GM19372 (cell line): Measurements from ENCODE around the gene SPRED2.

Source experiments
- ATAC-seq: cut with Tn5 transposase; IDR thresholded peaks from one replicate; pipeline ENCODE4 v1.9.1; 2021; ENCODE audit warnings: mild to moderate bottlenecking, low read depth, moderate library complexity; ENCODE audit not compliant: unreplicated experiment

The SPRED2 gene

DNA sequence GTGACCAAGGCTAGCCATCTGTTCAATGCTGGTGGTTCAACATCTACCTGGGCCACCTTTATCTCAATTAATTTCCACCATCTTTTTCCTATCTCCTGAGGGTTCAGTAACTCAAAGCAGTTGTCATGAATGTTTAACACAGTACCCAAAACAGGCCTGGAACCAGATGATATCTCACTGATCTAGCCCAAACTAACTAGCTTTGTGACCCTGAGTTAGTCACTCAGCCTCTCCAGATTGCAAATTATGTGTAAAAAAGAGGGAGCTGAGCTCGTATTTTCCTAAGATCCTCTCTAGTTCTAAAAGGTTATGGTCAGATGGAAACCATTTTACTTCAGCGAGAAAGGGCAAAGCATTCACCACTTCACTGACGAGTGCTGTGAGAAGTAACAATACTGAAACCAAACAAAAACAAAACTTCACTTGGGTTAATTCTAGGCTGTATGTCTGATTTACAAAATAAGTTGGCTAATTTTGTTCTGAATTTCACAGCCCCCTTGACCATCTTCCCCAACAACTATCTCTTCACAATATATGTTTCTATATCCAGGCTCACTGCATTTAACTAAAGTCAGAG is 14.8 kb downstream of the SPRED2 start:
- ATAC-seq = no peak

DNA sequence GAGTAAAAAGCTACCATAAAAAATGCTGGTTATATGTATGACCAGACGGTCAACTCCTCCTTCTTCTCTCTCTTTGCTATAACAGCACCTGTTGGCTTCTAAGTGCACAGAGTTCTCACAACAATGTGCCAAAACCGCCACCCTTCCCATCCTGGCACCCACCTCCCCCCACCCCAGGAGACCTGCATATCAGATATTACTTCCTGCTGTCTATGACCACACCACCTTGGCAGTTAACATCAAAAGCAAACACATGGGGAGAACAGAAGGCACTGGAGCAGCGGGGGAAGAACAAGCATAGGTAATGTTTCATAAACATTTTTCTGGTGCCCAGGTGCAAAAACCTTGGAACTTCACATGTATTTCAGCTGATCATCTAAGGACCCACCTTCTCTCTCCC is 15.5 kb downstream of the SPRED2 start:
- ATAC-seq = no peak

DNA sequence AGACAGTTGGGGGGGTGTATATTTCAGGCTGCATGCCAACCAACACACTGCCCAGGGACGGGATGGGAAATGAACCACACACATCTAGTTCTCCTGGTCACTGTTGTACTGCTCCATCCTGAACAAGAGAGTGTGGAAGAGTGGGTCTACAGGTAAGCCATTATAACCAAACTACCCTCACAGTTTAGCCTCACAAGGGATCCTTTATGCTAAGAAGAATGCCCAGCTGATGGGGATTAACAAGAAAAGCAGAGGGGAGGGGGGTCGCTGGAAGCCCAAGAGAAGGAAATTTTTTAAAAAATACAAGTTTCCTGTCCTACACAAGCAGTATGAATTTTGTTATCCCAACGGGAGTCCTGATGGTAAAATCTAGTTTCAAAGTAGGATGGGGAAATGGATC is 16.1 kb downstream of the SPRED2 start:
- no peak for ATAC-seq

DNA sequence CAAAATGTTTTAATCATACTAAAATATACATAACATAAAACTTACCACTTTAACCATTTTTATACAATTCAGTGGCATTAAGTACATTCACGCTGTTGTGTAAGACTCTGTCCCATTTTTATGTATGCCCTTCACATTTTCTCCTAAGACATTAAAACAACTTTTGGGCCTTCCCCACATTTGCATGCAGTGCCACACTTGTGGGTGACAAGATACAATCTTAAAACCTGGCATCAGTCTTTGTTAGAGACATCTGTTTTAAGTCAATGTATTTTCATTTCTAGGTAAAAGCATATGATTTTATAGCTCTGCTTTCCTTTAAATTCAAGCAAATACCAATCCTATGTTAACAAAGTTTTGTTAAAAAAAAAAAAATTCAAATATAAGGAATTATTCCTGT is 17.3 kb downstream of the SPRED2 start:
- no peak for ATAC-seq

DNA sequence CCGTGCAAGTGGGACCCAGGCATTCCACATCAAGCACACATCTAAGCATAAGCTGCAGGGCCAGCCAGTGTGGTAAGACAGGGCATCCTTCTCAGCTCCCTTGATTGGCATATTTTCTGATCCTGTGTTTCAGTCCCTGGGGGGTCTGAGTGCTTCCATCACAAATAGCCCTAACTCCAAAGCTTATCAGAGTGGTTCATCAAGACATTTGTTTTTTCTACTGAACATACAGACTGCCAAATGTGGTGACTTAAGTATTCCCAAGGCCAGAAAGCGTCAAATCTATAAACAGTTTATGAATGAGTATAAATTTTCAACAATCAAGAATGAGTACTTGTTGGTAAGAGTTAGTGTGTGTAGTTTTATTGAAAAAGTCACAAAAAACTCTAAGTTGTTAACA is 18.8 kb downstream of the SPRED2 start:
- no peak for ATAC-seq

DNA sequence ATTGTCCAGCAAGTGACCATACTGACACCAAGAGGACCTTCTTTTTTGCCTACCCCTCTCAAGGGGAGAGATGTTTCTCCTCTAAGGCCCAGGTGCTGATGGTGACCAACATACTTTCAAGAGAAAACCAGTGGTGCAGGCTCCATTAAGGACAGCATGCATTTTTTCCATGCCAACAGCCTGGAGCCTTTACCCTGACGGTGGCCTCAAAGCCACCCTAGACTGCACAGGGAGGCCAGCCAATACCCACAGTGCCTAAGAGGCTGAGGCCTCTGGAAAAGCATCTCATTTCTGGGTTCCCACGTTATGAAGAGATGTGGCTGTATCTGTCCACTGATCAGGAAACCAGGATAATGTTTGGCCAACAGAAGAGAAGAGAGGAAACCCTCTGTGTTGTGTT is 19.3 kb downstream of the SPRED2 start:
- no peak for ATAC-seq

DNA sequence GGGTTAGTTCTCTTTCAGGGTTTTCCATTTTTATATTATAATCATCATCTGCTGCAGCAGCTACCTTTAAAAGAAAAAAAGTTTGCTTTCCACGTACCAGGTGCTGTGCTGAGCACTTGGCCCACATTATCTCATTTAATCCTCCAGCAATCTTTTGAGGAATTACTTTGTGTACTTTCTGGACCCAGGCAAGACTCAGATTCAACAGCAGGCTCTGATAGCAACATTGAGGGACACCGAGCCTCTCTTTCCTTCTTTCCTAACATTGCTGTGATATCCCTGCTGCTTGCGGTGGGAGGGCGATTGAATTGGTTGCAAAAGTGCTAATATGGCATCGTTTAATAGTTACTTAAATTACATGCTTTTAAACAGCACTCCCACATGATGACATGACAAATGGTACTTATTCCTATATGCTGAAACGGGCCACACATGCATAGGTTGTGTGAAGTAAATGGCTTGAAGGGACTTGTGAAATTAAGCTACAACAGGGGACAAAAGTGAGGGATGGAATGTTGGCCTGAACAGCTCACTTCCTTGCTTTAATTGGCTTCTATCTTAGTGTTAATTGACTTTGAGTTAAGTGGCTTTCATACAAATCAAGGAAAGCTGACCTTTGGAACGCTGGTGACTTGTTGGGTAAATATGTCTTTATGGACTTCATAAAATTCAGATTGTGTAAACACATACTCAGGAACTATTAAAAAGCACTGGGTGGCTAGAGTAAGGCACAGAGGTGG is 21.2 kb downstream of the SPRED2 start:
- ATAC-seq = no peak

DNA sequence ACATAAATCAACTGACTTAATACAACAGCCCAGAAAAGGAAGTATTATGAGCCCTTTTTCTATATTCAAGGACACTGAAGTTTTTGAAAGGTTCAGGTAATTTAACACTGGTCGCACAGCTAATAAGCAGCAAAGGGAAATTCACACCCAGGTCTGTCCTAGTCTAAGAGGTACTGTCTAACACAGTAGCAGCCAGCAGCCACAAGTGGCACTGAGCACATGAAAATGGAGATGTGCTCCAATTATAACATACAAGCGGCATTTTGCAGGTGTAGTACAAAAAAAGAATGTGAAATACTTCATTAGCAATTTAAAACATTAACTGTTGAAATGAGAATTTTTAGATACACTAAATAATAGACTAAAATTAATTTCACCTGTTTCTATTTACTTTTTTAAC is 23.4 kb downstream of the SPRED2 start:
- no peak for ATAC-seq

DNA sequence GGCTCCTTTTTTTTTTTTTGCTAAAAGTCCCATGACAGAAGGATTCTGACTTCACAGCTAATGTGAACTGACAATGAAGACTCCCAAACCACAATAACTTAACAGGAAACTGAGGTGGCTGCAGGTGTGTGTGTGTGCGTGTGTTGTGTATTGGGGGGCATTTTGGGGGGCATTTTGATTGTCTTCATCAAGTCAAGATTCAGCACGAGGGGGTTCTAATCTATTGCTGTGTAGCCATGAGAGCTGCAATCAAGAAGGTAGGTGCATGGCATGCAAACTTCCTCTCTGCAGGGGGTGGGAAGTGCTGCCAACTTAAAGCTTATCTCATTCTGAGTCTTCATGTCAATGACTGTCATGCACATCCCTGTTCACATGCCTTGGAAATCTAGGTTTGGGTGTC is 25.2 kb downstream of the SPRED2 start:
- no peak for ATAC-seq

DNA sequence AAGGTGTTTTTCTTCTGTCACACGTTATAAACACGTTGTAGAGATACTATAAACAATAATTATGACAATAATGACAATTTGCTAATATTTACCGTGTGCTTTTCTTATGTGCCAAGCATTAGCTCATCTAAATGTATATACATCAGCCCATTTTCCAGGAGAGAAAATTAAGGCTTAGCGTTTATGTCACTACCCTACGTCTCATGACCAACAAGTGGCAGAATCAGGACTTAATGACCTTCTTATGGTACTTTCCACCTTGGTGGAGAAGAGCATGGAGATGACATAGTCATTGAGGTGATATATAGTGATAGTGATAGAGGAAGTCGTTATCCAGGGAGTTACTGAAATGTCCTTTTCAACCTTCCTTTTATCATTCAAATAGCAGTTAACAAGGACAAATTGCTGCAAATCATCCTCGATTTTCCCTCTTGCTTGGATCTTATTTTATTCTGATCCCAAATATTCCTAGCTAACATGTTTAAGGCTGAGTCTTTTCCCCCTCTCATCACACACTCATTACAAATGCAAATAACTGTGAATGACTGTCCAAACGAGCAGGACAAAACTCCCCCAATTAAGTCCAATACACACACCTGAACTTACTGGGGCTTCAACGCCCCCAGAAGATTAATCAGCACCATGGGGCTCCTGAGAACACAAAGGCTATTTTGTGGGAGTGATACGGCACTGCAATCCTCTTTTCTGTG is 27.3 kb downstream of the SPRED2 start:
- no peak for ATAC-seq

DNA sequence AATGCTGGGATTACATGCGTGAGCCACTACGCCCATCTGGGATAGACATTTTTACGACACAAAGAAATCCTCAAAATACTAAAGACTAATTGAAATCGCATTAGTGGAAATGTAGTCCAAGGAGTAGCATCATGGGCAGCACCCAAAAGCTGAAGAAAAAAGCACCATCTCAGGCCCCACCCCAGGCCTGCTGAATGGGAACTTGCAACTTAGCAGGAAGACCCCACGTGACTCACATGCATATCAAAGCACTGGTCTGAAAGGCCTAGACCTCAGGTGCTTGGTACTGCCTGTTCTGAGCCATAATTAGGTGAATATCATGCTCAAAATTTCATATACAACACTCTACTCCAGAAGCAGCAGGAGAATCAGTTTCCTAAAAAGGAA is 28.9 kb downstream of the SPRED2 start:
- ATAC-seq = no peak

DNA sequence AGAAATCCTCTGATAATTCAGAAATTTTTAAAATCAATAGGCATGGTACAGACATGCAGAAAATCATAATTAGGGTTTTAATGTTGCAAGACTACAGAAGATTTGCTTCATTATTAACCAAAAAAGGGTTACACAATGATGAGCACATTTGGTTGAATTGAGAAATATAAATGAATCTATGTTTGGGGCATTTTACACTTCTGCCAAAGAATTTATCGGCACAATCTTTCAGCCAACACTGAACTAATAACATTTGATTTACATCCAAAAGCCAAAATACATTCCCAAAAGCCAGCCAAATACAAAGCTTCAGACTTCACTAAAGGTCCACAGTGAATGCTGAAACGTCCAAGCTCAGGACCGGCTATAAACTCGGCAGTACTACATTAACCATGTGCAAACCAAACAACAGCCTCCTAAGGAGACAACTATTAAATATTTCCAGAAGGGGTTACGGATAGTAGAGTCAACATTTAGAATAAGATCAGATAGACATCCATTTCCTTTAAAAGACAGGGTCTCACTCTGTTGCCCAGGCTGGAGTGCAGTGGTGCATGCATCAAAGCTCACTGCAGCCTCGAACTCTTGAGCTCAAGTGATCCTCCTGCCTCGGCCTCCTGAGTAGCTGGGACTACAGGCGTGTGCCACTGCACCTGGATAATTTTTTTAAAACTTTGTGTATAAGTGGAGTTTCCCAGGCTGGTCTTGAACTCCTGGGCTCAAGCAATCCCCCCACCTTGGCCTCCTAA is 29.4 kb downstream of the SPRED2 start:
- ATAC-seq = no peak

DNA sequence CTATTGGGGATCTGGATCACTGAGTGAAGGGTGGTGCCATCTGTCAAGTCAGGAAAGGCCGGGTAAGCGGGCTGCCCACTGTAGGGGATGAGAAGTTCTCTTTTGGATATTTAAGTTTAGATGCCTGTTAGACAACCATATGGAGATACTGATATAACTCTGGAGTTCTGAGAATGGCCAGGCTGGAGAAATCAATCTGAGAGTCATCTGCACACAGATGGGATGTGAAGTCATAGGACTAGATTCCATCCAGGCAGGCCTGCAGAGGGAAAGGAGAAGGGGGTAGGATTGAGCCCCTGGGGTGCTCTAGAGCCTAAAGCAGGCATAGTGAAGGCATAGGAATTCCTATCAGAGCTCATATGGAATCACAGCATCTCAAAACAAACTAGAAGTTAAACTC is 30.1 kb downstream of the SPRED2 start:
- ATAC-seq = no peak

DNA sequence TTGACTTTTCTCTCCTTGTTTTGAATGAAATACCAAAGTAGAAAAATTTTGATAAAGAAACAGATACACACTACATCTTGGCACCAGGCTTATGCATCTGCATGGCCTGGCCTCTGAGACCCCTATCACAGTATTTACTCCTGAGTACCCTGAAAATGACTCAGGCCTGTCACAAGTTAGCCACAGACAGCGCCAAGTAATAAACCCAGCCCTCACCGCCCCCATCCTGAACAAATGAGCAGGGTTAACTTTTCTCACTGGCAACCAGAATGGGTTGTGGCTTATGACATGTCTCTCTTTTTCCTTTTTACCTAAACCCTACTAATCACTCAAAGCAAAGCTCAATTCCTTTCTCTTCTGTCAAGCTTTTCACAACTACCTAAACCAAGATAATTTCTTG is 35.3 kb downstream of the SPRED2 start:
- no peak for ATAC-seq

DNA sequence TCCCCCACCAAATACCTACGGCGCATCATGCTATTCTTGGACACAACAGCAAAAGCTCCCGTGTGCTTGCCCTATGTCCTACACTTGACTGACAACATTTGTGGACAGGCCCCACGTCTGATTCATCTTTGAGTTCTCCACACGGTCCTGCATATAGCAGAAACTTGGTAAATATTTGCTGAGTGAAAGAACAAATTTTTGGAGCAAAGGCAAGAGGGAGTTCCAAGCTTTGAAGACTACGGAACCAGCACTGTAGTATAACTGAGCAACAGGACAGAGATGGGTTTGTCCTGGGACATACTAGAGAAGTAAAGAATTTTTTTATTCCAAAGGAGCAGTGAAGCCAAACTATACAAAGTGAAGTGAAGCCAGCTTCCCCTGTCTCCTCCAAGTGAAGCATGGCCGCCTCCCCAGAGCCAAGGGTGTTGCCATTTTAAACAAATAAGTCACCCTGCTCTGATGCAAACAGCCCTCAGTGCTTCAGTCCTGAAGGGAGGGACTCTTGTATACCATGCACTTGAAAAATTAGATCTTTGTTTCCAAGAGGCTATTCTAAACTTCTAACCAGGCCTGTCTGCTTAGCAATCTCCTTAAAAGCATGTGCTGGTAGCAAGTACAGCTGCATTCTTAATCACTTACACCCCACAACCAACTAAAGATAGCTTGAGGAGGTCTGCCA is 35.9 kb downstream of the SPRED2 start:
- no peak for ATAC-seq

DNA sequence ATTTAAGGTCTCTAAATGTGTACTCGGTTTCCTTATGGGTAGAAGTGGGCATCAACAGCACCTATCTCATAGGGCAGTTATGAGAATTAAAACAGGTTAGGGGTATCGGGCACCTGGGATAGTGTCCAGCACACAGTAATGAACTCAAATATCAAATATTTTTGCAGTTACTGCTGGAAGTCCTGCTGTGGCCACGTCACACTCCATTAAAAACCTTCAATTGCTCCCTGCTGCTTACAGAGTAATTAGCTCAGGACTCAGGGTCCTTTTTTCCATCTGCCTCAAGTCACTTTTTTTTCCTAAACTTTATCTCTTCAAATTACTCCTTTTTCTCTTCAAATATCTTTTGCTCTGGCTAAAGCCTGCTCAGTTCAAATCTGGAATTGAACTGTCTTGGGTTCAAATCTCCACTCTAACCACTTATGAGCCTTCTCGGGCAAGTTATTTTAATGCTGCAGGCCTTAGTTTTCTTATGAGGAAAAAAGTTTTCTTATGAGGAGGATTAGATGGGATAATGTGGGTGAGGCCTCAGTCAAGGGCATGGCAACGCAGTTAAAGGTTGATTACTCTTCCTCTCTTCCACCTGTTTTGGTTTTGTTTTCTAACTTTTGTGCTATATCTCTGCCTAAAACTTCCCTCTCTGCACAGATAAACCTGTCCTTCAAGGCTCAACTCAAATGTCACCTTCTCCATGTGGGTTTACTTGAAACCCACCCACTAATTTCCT is 36.6 kb downstream of the SPRED2 start:
- no peak for ATAC-seq

DNA sequence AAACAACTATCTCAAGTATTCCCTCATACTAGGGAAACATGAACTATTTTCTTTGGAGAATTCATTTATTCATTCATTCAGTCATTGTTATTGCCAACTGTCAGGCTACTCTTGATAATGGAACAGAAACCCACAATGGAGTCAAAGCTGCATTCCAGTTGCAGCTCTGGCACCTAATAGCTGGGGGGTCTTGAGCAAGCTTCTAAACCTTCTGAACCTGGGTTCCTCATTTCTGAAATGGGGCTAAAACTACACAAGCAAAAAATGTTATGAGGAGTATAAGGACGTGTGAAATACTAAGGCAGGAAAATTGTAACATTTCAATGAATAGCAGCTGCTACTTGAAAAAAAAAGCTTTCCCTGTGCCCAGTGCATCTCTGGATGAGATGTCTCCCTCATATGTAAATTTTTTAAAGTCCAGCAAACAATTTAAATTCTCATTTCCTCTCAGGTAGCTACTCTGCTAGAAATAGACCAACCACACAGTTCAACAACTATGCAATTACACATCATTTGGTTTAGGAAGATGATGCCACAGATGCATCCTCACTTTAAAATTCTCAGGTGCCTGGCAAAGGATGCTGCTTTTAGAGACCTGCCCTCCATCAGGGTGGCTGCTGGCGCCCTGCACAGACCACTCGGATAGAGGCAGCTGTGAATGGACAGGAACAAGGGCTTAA is 38.5 kb downstream of the SPRED2 start:
- no peak for ATAC-seq

DNA sequence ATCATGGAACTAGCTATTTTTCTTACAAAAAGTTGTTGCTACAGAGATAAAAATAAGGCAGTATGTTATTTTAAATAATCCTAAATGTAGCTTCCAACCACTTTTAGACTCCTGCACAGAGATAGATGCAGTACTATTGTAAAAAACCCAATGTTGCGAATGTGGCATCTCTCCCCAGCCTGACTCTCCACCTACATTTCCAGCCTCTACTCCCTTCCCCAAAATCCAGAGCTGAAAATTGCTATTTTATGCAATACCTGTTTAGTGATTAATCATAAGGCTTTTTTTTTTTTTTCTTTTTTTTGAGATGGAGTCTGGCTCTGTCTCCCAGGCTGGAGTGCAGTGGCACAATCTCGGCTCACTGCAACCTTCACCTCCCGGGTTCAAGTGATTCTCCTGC is 39.4 kb downstream of the SPRED2 start:
- ATAC-seq = no peak

DNA sequence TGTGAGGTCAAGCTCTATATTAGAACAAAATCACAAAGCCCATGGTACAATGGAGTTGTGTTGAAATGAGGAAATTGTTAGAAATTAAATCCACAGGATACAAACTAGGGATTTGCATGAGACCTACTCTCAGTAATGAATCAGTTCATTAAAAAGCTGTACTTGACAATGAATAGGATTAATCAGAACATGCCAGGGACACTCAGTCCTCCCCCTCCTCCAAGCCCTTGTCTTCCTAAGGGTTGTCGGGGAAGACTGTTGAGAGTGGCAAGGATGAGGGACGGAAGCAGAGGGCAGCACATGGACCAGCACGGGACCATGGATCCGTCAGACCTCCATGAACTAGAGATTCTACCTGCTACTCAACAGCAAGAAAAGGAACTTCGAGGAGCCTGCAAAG is 39.8 kb downstream of the SPRED2 start:
- no peak for ATAC-seq

DNA sequence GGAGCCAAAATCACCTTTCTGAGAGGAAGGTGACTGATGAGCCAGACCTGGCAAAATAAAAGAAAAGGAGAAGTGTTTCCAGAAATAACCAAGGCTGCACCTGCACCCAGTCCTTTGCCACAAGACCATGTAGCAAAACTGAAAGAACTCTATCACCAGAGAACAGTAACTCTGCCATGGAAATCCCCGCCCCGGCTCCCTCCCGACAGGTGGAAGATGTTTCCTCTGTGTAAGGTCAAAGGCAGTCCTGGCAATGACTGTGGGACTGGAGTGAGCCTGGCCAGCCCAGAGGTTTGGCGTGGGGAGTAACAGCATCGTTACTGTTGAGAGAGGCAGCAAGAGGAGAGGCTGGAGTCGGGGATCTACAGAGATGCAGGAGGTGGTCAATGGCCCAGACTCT is 42.3 kb downstream of the SPRED2 start:
- peak; percentile 87 for ATAC-seq
